HCT116 (cell line): Measurements from ENCODE around the gene ARHGAP31. TPM values are rescaled to one million over a fixed set of nuclear protein-coding genes. Genes with fewer than 3 reads are reported as not detected.

ENCODE experiments used
- ATAC-seq: fragments of 200-7000 bp; cut with Tn5 transposase; 2 replicates; pipeline ENCODE4 v1.9.1; 2020; ENCODE audit warnings: mild to moderate bottlenecking, moderate library complexity
- BruUV-seq: library from RNA; stranded (reverse); fragments of 400-500 nt; replicated peaks from 2 replicates; lab custom pipeline; 2021; lab: Mats Ljungman, UMichigan
- CTCF ChIA-PET: fragments of 300-600 bp; sonication (Branson Sonifier 250); formaldehyde crosslinking; loops from one replicate; lab custom pipeline; 2021; ENCODE audit warnings: antibody characterized with exemption; lab: Charles Lee
- POLR2A ChIA-PET: fragments of 300-600, 350-600 bp; sonication (Branson Sonifier 250); formaldehyde crosslinking; loops from one replicate; lab custom pipeline; 2021; ENCODE audit warnings: antibody characterized with exemption; lab: Charles Lee
- RAD21 ChIA-PET, 2 experiments: fragments of 300-600 bp; sonication (Branson Sonifier 250); formaldehyde crosslinking; loops; one replicate each; lab custom pipeline; 2023; ENCODE audit warnings: low total read pairs in 2 of 2; ENCODE audit not compliant: uncharacterized antibody in 2 of 2, unreplicated experiment in 2 of 2, low non-redundant PET in 1 of 2; lab: Charles Lee
- DNase-seq: peaks from one replicate; pipeline ENCODE4 v3.0.0-alpha.2; 2010; ENCODE audit warnings: low read depth, low spot score
- H2AFZ ChIP-seq: fragments of 200-600 bp; shearing (Covaris generic), sonication (generic); 2 replicates; pipeline ENCODE4 v1.6.1; 2017; ENCODE audit warnings: low read depth, mixed run types, mixed read lengths, antibody characterized with exemption, low read length; ENCODE audit not compliant: poor library complexity, severe bottlenecking
- H3K27ac ChIP-seq: 2 replicates; pipeline ENCODE4 v1.5.1; 2012; ENCODE audit warnings: low read depth, low read length
- H3K27me3 ChIP-seq: fragments of 200-600 bp; sonication (generic); 2 replicates; pipeline ENCODE4 v1.6.1; 2016; ENCODE audit warnings: mixed run types, low read length, mixed read lengths; ENCODE audit not compliant: insufficient read depth
- H3K36me3 ChIP-seq, 2 experiments: fragments of 200-500 bp in 1 of 2; fragments of 200-600 bp in 1 of 2; sonication (Bioruptor generic) in 1 of 2; sonication (generic) in 1 of 2; 2 replicates each; pipeline versions ENCODE4 v1.5.1 to v1.6.1; 2014 to 2016; ENCODE audit warnings: low read length in 2 of 2, inconsistent platforms in 1 of 2, mixed read lengths in 1 of 2, mixed run types in 1 of 2; ENCODE audit not compliant: insufficient read depth in 2 of 2, control insufficient read depth in 1 of 2
- H3K4me1 ChIP-seq, 2 experiments: fragments of 200-600 bp in 1 of 2; sonication (generic) in 1 of 2; 2 replicates each; pipeline versions ENCODE4 v1.5.1 to v1.6.1; 2012 to 2017; ENCODE audit warnings: low read length in 2 of 2, inconsistent platforms in 1 of 2, mild to moderate bottlenecking in 1 of 2, mixed read lengths in 1 of 2, mixed run types in 1 of 2, moderate library complexity in 1 of 2; ENCODE audit not compliant: insufficient read depth in 2 of 2, control insufficient read depth in 1 of 2
- H3K4me2 ChIP-seq: fragments of 200-600 bp; sonication (generic); 2 replicates; pipeline ENCODE4 v1.6.1; 2017; ENCODE audit warnings: mixed run types, low read length, mixed read lengths
- H3K4me3 ChIP-seq, 2 experiments: fragments of 200-600 bp in 1 of 2; sonication (generic) in 1 of 2; replicated peaks in 1 of 2; 2 replicates each; pipeline ENCODE4 v1.5.1; 2011 to 2016; ENCODE audit warnings: low read length in 2 of 2, control low read depth in 1 of 2, low read depth in 1 of 2, mild to moderate bottlenecking in 1 of 2, mixed read lengths in 1 of 2, mixed run types in 1 of 2
- H3K79me2 ChIP-seq: fragments of 200-600 bp; sonication (generic); 2 replicates; pipeline ENCODE4 v1.6.1; 2017; ENCODE audit warnings: mild to moderate bottlenecking, mixed run types, low read length, moderate library complexity, mixed read lengths; ENCODE audit not compliant: insufficient read depth
- H3K9ac ChIP-seq: fragments of 200-600 bp; sonication (generic); 2 replicates; pipeline ENCODE4 v1.6.1; 2016; ENCODE audit warnings: low read length, mixed read lengths
- H3K9me2 ChIP-seq: fragments of 200-600 bp; sonication (generic), shearing (Covaris generic); 2 replicates; pipeline ENCODE4 v1.6.1; 2017; ENCODE audit warnings: mixed run types, mild to moderate bottlenecking, moderate library complexity; ENCODE audit not compliant: insufficient read depth
- H3K9me3 ChIP-seq, 2 experiments: fragments of 200-500 bp in 1 of 2; fragments of 200-600 bp in 1 of 2; sonication (Bioruptor generic) in 1 of 2; sonication (generic) in 1 of 2; 2 replicates each; pipeline ENCODE4 v1.6.1; 2014 to 2017; ENCODE audit warnings: low read length in 2 of 2, mixed read lengths in 2 of 2, inconsistent platforms in 1 of 2, low read depth in 1 of 2, mild to moderate bottlenecking in 1 of 2, mixed run types in 1 of 2, moderate library complexity in 1 of 2; ENCODE audit not compliant: control insufficient read depth in 1 of 2, insufficient read depth in 1 of 2
- H4K20me1 ChIP-seq: fragments of 200-600 bp; sonication (generic), shearing (Covaris generic); 2 replicates; pipeline ENCODE4 v1.6.1; 2017; ENCODE audit warnings: mixed run types, mild to moderate bottlenecking, moderate library complexity; ENCODE audit not compliant: insufficient read depth
- ATF3 ChIP-seq: IDR thresholded peaks from 2 replicates; pipeline ENCODE4 v1.6.1; 2012
- CBX3 ChIP-seq: IDR thresholded peaks from 2 replicates; pipeline ENCODE4 v1.6.1; 2012; ENCODE audit warnings: low read depth
- CTCF ChIP-seq, 3 experiments: fragments of 200-600 bp in 1 of 3; sonication (generic) in 1 of 3; IDR thresholded peaks in 2 of 3; conservative IDR thresholded peaks in 1 of 3; 2 replicates each; pipeline ENCODE4 v1.5.1; 2012 to 2017; ENCODE audit warnings: low read depth in 2 of 3, low read length in 2 of 3, antibody characterized with exemption in 1 of 3, borderline replicate concordance in 1 of 3, control low read depth in 1 of 3, mild to moderate bottlenecking in 1 of 3, mixed read lengths in 1 of 3, mixed run types in 1 of 3, moderate library complexity in 1 of 3; ENCODE audit not compliant: insufficient read depth in 1 of 3
- EGR1 ChIP-seq: IDR thresholded peaks from 2 replicates; pipeline ENCODE4 v1.6.1; 2012; ENCODE audit warnings: low read depth
- ELF1 ChIP-seq: IDR thresholded peaks from 2 replicates; pipeline ENCODE4 v1.6.1; 2012; ENCODE audit warnings: low read depth, borderline replicate concordance
- EZH2 ChIP-seq: fragments of 200-600 bp; sonication (generic); IDR thresholded peaks from 2 replicates; pipeline ENCODE4 v1.6.1; 2017; ENCODE audit warnings: antibody characterized with exemption, mixed run types
- EZH2phosphoT487 ChIP-seq: fragments of 200-600 bp; IDR thresholded peaks from 2 replicates; pipeline ENCODE4 v1.6.1; 2018; ENCODE audit warnings: antibody characterized with exemption, borderline replicate concordance
- JUND ChIP-seq: IDR thresholded peaks from 2 replicates; pipeline ENCODE4 v1.6.1; 2012
- POLR2A ChIP-seq: IDR thresholded peaks from 2 replicates; pipeline ENCODE4 v1.7.0; 2011; ENCODE audit warnings: borderline replicate concordance; ENCODE audit not compliant: insufficient read depth, insufficient read length; ENCODE audit errors: extremely low read depth
- POLR2AphosphoS5 ChIP-seq: IDR thresholded peaks from 2 replicates; pipeline ENCODE4 v1.6.1; 2011; ENCODE audit warnings: mild to moderate bottlenecking, low read depth, low read length, moderate library complexity
- REST ChIP-seq: IDR thresholded peaks from 2 replicates; pipeline ENCODE4 v1.6.1; 2012; ENCODE audit warnings: low read depth
- SRF ChIP-seq: IDR thresholded peaks from 2 replicates; pipeline ENCODE4 v1.6.1; 2012; ENCODE audit warnings: low read depth
- TCF7L2 ChIP-seq: IDR thresholded peaks from 2 replicates; pipeline ENCODE4 v1.7.0; 2011; ENCODE audit warnings: borderline replicate concordance, inconsistent platforms; ENCODE audit not compliant: insufficient read depth, insufficient read length; ENCODE audit errors: extremely low read depth
- YY1 ChIP-seq: IDR thresholded peaks from 2 replicates; pipeline ENCODE4 v1.6.1; 2011; ENCODE audit warnings: low read length, low read depth, moderate library complexity, mild to moderate bottlenecking; ENCODE audit not compliant: insufficient replicate concordance; ENCODE audit errors: extremely low read depth
- ZBTB33 ChIP-seq: IDR thresholded peaks from 2 replicates; pipeline ENCODE4 v1.6.1; 2011; ENCODE audit warnings: mild to moderate bottlenecking, low read length, moderate library complexity; ENCODE audit not compliant: insufficient replicate concordance; ENCODE audit errors: extremely low read depth
- ZFX ChIP-seq: fragments of 450-650 bp; IDR thresholded peaks from 2 replicates; pipeline ENCODE4 v1.6.1; 2017
- ZNF274 ChIP-seq: fragments of 200-500 bp; sonication (Bioruptor generic); IDR thresholded peaks from 2 replicates; pipeline ENCODE4 v1.6.1; 2014; ENCODE audit warnings: mild to moderate bottlenecking, low read depth, low read length, inconsistent platforms
- intact Hi-C: fragments of 100-400 bp; cut with micrococcal nuclease; formaldehyde crosslinking; loops from 2 replicates; pipeline ENCODE4 v1.10.0; 2022
- total RNA-seq: library from RNA; stranded (reverse); gene quantifications from one replicate; pipeline ENCODE4 v1.2.1, GENCODE V29; 2021; ENCODE audit not compliant: unreplicated experiment

ARHGAP31 gene
- total RNA-seq, 1 experiment from 2014 or later = 0.93 TPM

- ATAC-seq = no peak
- no peak overlapping the region for H3K9ac ChIP-seq
- ChIA-PET RAD21 (no interaction called here), POLR2A (no interaction called here), CTCF (no interaction called here)
- H3K9me2 ChIP-seq = no peaks in the 10 kb centered on the region
- H3K27me3 ChIP-seq = no peaks in the 10 kb centered on the region
- TF ChIP-seq REST (no peak), YY1 (no peak), EZH2phosphoT487 (no peak), TCF7L2 (no peak), JUND (no peak), ZBTB33 (no peak), ATF3 (no peak), ZFX (no peak), POLR2AphosphoS5 (no peak), EGR1 (no peak), ZNF274 (no peak), EZH2 (no peak), ELF1 (no peak), CBX3 (no peak), POLR2A (no peak), CTCF (IDR thresholded peaks at IDR 0.05 in 2 of 3, conservative IDR thresholded peaks at IDR 0.05 in 1 of 3; ENCODE audit: borderline replicate concordance in 1 of 3, insufficient read depth in 1 of 3, low read depth in 2 of 3, low read length in 2 of 3) (no peak), SRF (no peak)
- no peaks in the 10 kb centered on the region for H4K20me1 ChIP-seq
- intact Hi-C loops = no loop called here
- no peak for DNase-seq
- no peak overlapping the region for H3K27ac ChIP-seq
- no peaks in the 10 kb centered on the region for H3K4me1 ChIP-seq
- H3K79me2 ChIP-seq = no peaks in the 10 kb centered on the region
- no peak overlapping the region for H3K4me3 ChIP-seq
- BruUV-seq = no TSS peak
- H3K4me2 ChIP-seq = no peak overlapping the region
- no peaks in the 10 kb centered on the region for H3K9me3 ChIP-seq
- no peaks in the 10 kb centered on the region for H3K36me3 ChIP-seq
- no peak overlapping the region for H2AFZ ChIP-seq
Observed at GRCh38 chr3:119340014-119340413, 45.8 kb downstream of the ARHGAP31 start.
